Measurements from ENCODE around the gene CALCOCO1. TPM values are rescaled to one million over a fixed set of nuclear protein-coding genes. Genes with fewer than 3 reads are reported as not detected.
A peak's percentile ranks its signal among the peaks of the same experiment; 100 is the strongest.

Gene CALCOCO1
- total RNA-seq, 1 experiment from 2014 or later, result 43.6 TPM

- in situ Hi-C loops (cut with HindIII; ENCODE audit: low pct_unique_long_range_greater_than_20kb, low sequenced_read_pairs), result no loop called here
- DNase-seq (ENCODE audit: low read depth, low spot score), result no peak
Observed at GRCh38 chr12:53659571-53659981, 67.7 kb downstream of the CALCOCO1 start.

GRCh38 chr12:53659011-53659551 is 68.2 kb downstream of the CALCOCO1 start:
- in situ Hi-C loops (cut with HindIII; ENCODE audit: low pct_unique_long_range_greater_than_20kb, low sequenced_read_pairs), result no loop called here

More at GRCh38 chr12:53659011-53659551, 68.2 kb downstream of the CALCOCO1 start:
- DNase-seq (ENCODE audit: low read depth, low spot score), result peak; percentile 96

Other genes with a start within 250 kb of the CALCOCO1 start
- gene MAP3K12, start 228.0 kb downstream of the CALCOCO1 start, total RNA-seq (2014; rRNA removed; shearing (Covaris generic)), result 10.1 and 11.4 TPM in 2 replicates
- gene TARBP2, start 226.2 kb downstream of the CALCOCO1 start, total RNA-seq (2014; rRNA removed; shearing (Covaris generic)), result 57.3 and 62.8 TPM in 2 replicates
- gene NPFF, start 220.0 kb downstream of the CALCOCO1 start, total RNA-seq (2014; rRNA removed; shearing (Covaris generic)), result not detected in 2 replicates
- gene ATF7, start 101.1 kb downstream of the CALCOCO1 start, total RNA-seq (2014; rRNA removed; shearing (Covaris generic)), result 10.2 and 11.8 TPM in 2 replicates
- 503 and 579 TPM in 2 replicates for gene ATP5MC2, start 51.4 kb downstream of the CALCOCO1 start, total RNA-seq (2014; rRNA removed; shearing (Covaris generic))
- not detected in 2 replicates for gene CISTR, start 24.5 kb upstream of the CALCOCO1 start, total RNA-seq (2014; rRNA removed; shearing (Covaris generic))
- 4.7 and 6.1 TPM in 2 replicates for gene HOXC13, start 211.4 kb upstream of the CALCOCO1 start, total RNA-seq (2014; rRNA removed; shearing (Covaris generic))
- gene HOXC12, start 227.5 kb upstream of the CALCOCO1 start, total RNA-seq (2014; rRNA removed; shearing (Covaris generic)), result not detected in 2 replicates
- 0.51 and 0.61 TPM in 2 replicates for gene HOXC11, start 245.7 kb upstream of the CALCOCO1 start, total RNA-seq (2014; rRNA removed; shearing (Covaris generic))
- 0.08 TPM in 1 of 2 replicates, not detected in the other for gene HOTAIR, start 247.5 kb upstream of the CALCOCO1 start, total RNA-seq (2014; rRNA removed; shearing (Covaris generic))